ENCODE measurements around the gene CRIM1.

The CRIM1 gene

DNA sequence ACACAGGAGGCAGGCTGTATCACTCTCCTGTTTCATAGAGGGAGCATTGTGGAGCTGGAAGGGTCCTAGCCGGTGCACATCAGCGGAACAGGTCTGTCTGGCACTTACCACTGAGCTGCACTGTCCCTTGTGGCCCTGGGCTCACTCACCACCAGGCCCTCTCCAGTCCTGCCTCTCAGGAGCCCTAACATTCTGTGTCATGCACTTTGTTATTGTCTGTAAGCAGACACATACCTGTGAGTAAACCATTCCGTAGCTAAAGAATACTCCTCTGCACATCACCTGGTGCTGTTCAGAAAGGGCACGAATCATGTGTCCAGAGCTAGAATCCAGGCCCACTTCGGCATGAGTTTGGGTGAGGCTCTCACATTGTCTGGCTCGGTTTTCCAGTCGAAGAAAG, 93.6 kb downstream of the CRIM1 start:
- Histone ChIP-seq H3K9ac (ENCODE audit: low read depth in 1 of 2, low read length in 2 of 2) (no peak overlapping the region), H3K4me3 (ENCODE audit: low read length in 2 of 2) (no peak overlapping the region)

GRCh38 chr2:36449943-36450392, 94.4 kb downstream of the CRIM1 start:
- Histone ChIP-seq H3K4me3 (ENCODE audit: low read length in 2 of 2) (no peak overlapping the region), H3K9me3 (ENCODE audit: control insufficient read depth in 2 of 2, low read length in 2 of 2) (no peaks in the 10 kb centered on the region), H3K36me3 (ENCODE audit: control insufficient read depth in 2 of 2, insufficient read depth in 2 of 2, low read length in 2 of 2) (peaks cover 17% of the 10 kb centered on the region in 2 donors), H3K9ac (ENCODE audit: low read depth in 1 of 2, low read length in 2 of 2) (no peak overlapping the region), H3K4me1 (ENCODE audit: control insufficient read depth in 2 of 2, insufficient read depth in 2 of 2, low read length in 2 of 2) (peaks cover 0 to 2% of the 10 kb centered on the region in 2 donors), H3K27ac (ENCODE audit: low read depth in 2 of 2, low read length in 2 of 2) (peak overlapping the region in 1 of 2 donors; percentile 7), H3K27me3 (ENCODE audit: control insufficient read depth in 2 of 2, insufficient read depth in 2 of 2, low read length in 2 of 2) (no peaks in the 10 kb centered on the region)

More for the DNA sequence above, 93.6 kb downstream of the CRIM1 start:
- Histone ChIP-seq H3K9me3 (ENCODE audit: control insufficient read depth in 2 of 2, low read length in 2 of 2) (no peaks in the 10 kb centered on the region), H3K27ac (ENCODE audit: low read depth in 2 of 2, low read length in 2 of 2) (no peak overlapping the region), H3K4me1 (ENCODE audit: control insufficient read depth in 2 of 2, insufficient read depth in 2 of 2, low read length in 2 of 2) (peaks cover 0 to 2% of the 10 kb centered on the region in 2 donors), H3K36me3 (ENCODE audit: control insufficient read depth in 2 of 2, insufficient read depth in 2 of 2, low read length in 2 of 2) (peaks cover 21 to 24% of the 10 kb centered on the region in 2 donors), H3K27me3 (ENCODE audit: control insufficient read depth in 2 of 2, insufficient read depth in 2 of 2, low read length in 2 of 2) (no peaks in the 10 kb centered on the region)

DNA sequence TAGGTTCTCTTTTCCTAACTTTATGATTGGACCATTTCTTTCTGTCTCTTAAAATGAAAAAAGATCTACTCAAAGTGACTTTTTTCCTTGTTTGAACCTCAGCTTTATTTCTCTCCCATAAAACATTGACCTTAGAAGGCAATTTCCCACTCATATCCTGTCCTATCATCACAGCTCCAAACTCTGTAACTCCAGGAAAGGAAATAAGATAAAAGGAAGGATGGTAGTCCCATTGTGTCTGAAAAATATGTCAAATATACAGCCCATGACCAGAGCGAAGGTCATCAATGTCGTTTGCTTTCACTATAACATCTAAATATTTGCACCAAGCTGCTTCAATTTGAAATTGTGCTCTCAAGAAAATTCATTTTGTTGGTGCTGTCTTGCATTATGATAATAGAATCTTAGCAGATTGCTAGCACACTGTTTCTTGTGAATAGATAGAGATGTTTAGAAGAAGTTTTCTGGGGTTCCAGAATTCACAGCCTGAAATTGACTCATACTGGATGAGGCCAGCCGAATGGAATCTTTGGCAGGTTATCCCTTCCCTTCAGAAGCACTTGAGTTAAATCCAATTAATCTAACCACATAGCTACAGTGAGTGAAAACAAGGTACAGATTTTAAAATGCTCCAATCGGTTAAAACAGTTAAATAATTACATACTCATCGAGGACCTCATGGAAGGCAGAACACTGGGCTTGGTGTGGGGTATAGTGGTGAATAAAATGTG, 95.1 kb downstream of the CRIM1 start:
- peaks cover 0 to 2% of the 10 kb centered on the region in 2 donors for H3K4me1 ChIP-seq (ENCODE audit: control insufficient read depth in 2 of 2, insufficient read depth in 2 of 2, low read length in 2 of 2)

DNA sequence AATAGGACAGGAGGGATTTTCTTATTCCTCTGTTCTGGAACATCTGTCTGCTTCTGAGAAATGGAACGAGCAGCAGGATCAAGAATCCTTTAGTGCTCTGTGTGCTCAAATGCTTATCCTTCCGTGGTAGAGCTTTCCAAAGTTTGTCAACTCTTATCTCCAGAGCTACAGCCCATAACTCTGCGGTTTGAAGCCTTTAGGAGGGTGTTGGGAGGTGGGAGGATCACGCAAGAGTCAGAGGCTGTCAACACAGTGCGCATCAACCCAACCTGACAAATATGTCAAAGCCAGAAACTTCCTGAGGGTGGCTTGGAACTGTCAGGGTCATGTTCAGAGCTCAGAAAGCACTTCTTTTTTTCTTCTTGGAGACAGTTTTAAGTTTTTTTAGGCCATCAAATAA, 95.9 kb downstream of the CRIM1 start:
- no peak overlapping the region for H3K4me3 ChIP-seq (ENCODE audit: low read length in 2 of 2)
- H3K27ac ChIP-seq (ENCODE audit: low read depth in 2 of 2, low read length in 2 of 2), result no peak overlapping the region
- peaks cover 0 to 4% of the 10 kb centered on the region in 2 donors for H3K4me1 ChIP-seq (ENCODE audit: control insufficient read depth in 2 of 2, insufficient read depth in 2 of 2, low read length in 2 of 2)
- H3K9ac ChIP-seq (ENCODE audit: low read depth in 1 of 2, low read length in 2 of 2), result no peak overlapping the region
- peaks cover 13 to 16% of the 10 kb centered on the region in 2 donors for H3K36me3 ChIP-seq (ENCODE audit: control insufficient read depth in 2 of 2, insufficient read depth in 2 of 2, low read length in 2 of 2)
- no peaks in the 10 kb centered on the region for H3K27me3 ChIP-seq (ENCODE audit: control insufficient read depth in 2 of 2, insufficient read depth in 2 of 2, low read length in 2 of 2)
- H3K9me3 ChIP-seq (ENCODE audit: control insufficient read depth in 2 of 2, low read length in 2 of 2), result no peaks in the 10 kb centered on the region

More for the DNA sequence above, 95.1 kb downstream of the CRIM1 start:
- no peak overlapping the region for H3K9ac ChIP-seq (ENCODE audit: low read depth in 1 of 2, low read length in 2 of 2)
- H3K9me3 ChIP-seq (ENCODE audit: control insufficient read depth in 2 of 2, low read length in 2 of 2), result no peaks in the 10 kb centered on the region
- H3K4me3 ChIP-seq (ENCODE audit: low read length in 2 of 2), result no peak overlapping the region
- H3K27me3 ChIP-seq (ENCODE audit: control insufficient read depth in 2 of 2, insufficient read depth in 2 of 2, low read length in 2 of 2), result no peaks in the 10 kb centered on the region
- peaks cover 13 to 16% of the 10 kb centered on the region in 2 donors for H3K36me3 ChIP-seq (ENCODE audit: control insufficient read depth in 2 of 2, insufficient read depth in 2 of 2, low read length in 2 of 2)
- peak overlapping the region in 1 of 2 donors; percentile 17 for H3K27ac ChIP-seq (ENCODE audit: low read depth in 2 of 2, low read length in 2 of 2)

GRCh38 chr2:36452260-36452659, 96.7 kb downstream of the CRIM1 start:
- H3K9me3 ChIP-seq (ENCODE audit: control insufficient read depth in 2 of 2, low read length in 2 of 2), result no peaks in the 10 kb centered on the region
- no peak overlapping the region for H3K27ac ChIP-seq (ENCODE audit: low read depth in 2 of 2, low read length in 2 of 2)
- H3K36me3 ChIP-seq (ENCODE audit: control insufficient read depth in 2 of 2, insufficient read depth in 2 of 2, low read length in 2 of 2), result peaks cover 13 to 15% of the 10 kb centered on the region in 2 donors
- no peak overlapping the region for H3K9ac ChIP-seq (ENCODE audit: low read depth in 1 of 2, low read length in 2 of 2)
- no peak overlapping the region for H3K4me3 ChIP-seq (ENCODE audit: low read length in 2 of 2)
- no peaks in the 10 kb centered on the region for H3K27me3 ChIP-seq (ENCODE audit: control insufficient read depth in 2 of 2, insufficient read depth in 2 of 2, low read length in 2 of 2)
- H3K4me1 ChIP-seq (ENCODE audit: control insufficient read depth in 2 of 2, insufficient read depth in 2 of 2, low read length in 2 of 2), result peaks cover 1 to 8% of the 10 kb centered on the region in 2 donors

GRCh38 chr2:36453652-36454051, 98.1 kb downstream of the CRIM1 start:
- Histone ChIP-seq H3K9me3 (ENCODE audit: control insufficient read depth in 2 of 2, low read length in 2 of 2) (no peaks in the 10 kb centered on the region), H3K4me1 (ENCODE audit: control insufficient read depth in 2 of 2, insufficient read depth in 2 of 2, low read length in 2 of 2) (peaks cover 3 to 11% of the 10 kb centered on the region in 2 donors), H3K9ac (ENCODE audit: low read depth in 1 of 2, low read length in 2 of 2) (no peak overlapping the region), H3K27me3 (ENCODE audit: control insufficient read depth in 2 of 2, insufficient read depth in 2 of 2, low read length in 2 of 2) (no peaks in the 10 kb centered on the region), H3K36me3 (ENCODE audit: control insufficient read depth in 2 of 2, insufficient read depth in 2 of 2, low read length in 2 of 2) (peaks cover 4 to 10% of the 10 kb centered on the region in 2 donors), H3K27ac (ENCODE audit: low read depth in 2 of 2, low read length in 2 of 2) (no peak overlapping the region), H3K4me3 (ENCODE audit: low read length in 2 of 2) (no peak overlapping the region)

GRCh38 chr2:36455011-36455410, 99.4 kb downstream of the CRIM1 start:
- peaks cover 0 to 4% of the 10 kb centered on the region in 2 donors for H3K36me3 ChIP-seq (ENCODE audit: control insufficient read depth in 2 of 2, insufficient read depth in 2 of 2, low read length in 2 of 2)
- H3K4me1 ChIP-seq (ENCODE audit: control insufficient read depth in 2 of 2, insufficient read depth in 2 of 2, low read length in 2 of 2), result peaks cover 6 to 16% of the 10 kb centered on the region in 2 donors
- no peaks in the 10 kb centered on the region for H3K27me3 ChIP-seq (ENCODE audit: control insufficient read depth in 2 of 2, insufficient read depth in 2 of 2, low read length in 2 of 2)
- H3K4me3 ChIP-seq (ENCODE audit: low read length in 2 of 2), result no peak overlapping the region
- H3K27ac ChIP-seq (ENCODE audit: low read depth in 2 of 2, low read length in 2 of 2), result no peak overlapping the region
- no peak overlapping the region for H3K9ac ChIP-seq (ENCODE audit: low read depth in 1 of 2, low read length in 2 of 2)
- H3K9me3 ChIP-seq (ENCODE audit: control insufficient read depth in 2 of 2, low read length in 2 of 2), result no peaks in the 10 kb centered on the region

- Histone ChIP-seq H3K9ac (ENCODE audit: low read depth in 1 of 2, low read length in 2 of 2) (no peak overlapping the region), H3K36me3 (ENCODE audit: control insufficient read depth in 2 of 2, insufficient read depth in 2 of 2, low read length in 2 of 2) (peaks cover 0 to 2% of the 10 kb centered on the region in 2 donors), H3K9me3 (ENCODE audit: control insufficient read depth in 2 of 2, low read length in 2 of 2) (no peaks in the 10 kb centered on the region), H3K4me1 (ENCODE audit: control insufficient read depth in 2 of 2, insufficient read depth in 2 of 2, low read length in 2 of 2) (peaks cover 9 to 20% of the 10 kb centered on the region in 2 donors), H3K27ac (ENCODE audit: low read depth in 2 of 2, low read length in 2 of 2) (peak overlapping the region in 1 of 2 donors; percentile 46), H3K27me3 (ENCODE audit: control insufficient read depth in 2 of 2, insufficient read depth in 2 of 2, low read length in 2 of 2) (no peaks in the 10 kb centered on the region), H3K4me3 (ENCODE audit: low read length in 2 of 2) (no peak overlapping the region)
These were observed 100.2 kb downstream of the CRIM1 start for GRCh38 chr2:36455788-36456187.

GRCh38 chr2:36456227-36457175, 100.9 kb downstream of the CRIM1 start:
- H3K9me3 ChIP-seq (ENCODE audit: control insufficient read depth in 2 of 2, low read length in 2 of 2), result no peaks in the 10 kb centered on the region
- no peaks in the 10 kb centered on the region for H3K27me3 ChIP-seq (ENCODE audit: control insufficient read depth in 2 of 2, insufficient read depth in 2 of 2, low read length in 2 of 2)
- H3K4me1 ChIP-seq (ENCODE audit: control insufficient read depth in 2 of 2, insufficient read depth in 2 of 2, low read length in 2 of 2), result peaks cover 9 to 26% of the 10 kb centered on the region in 2 donors
- H3K9ac ChIP-seq (ENCODE audit: low read depth in 1 of 2, low read length in 2 of 2), result no peak overlapping the region
- peak overlapping the region; percentile 17 to 35 for H3K4me3 ChIP-seq (ENCODE audit: low read length in 2 of 2)
- peaks cover 0 to 2% of the 10 kb centered on the region in 2 donors for H3K36me3 ChIP-seq (ENCODE audit: control insufficient read depth in 2 of 2, insufficient read depth in 2 of 2, low read length in 2 of 2)
- peak overlapping the region; percentile 25 to 46 for H3K27ac ChIP-seq (ENCODE audit: low read depth in 2 of 2, low read length in 2 of 2)

GRCh38 chr2:36458106-36458505, 102.5 kb downstream of the CRIM1 start:
- Histone ChIP-seq H3K9me3 (ENCODE audit: control insufficient read depth in 2 of 2, low read length in 2 of 2) (no peaks in the 10 kb centered on the region), H3K36me3 (ENCODE audit: control insufficient read depth in 2 of 2, insufficient read depth in 2 of 2, low read length in 2 of 2) (peaks cover 0 to 2% of the 10 kb centered on the region in 2 donors), H3K4me1 (ENCODE audit: control insufficient read depth in 2 of 2, insufficient read depth in 2 of 2, low read length in 2 of 2) (peaks cover 14 to 33% of the 10 kb centered on the region in 2 donors), H3K27ac (ENCODE audit: low read depth in 2 of 2, low read length in 2 of 2) (no peak overlapping the region), H3K4me3 (ENCODE audit: low read length in 2 of 2) (no peak overlapping the region), H3K27me3 (ENCODE audit: control insufficient read depth in 2 of 2, insufficient read depth in 2 of 2, low read length in 2 of 2) (no peaks in the 10 kb centered on the region), H3K9ac (ENCODE audit: low read depth in 1 of 2, low read length in 2 of 2) (no peak overlapping the region)

Measured in mucosa of rectum (tissue), 2 donors.